K562 (cell line): ENCODE data around the gene CARMIL1. TPM values are rescaled to one million over a fixed set of nuclear protein-coding genes. Genes with fewer than 3 reads are reported as not detected.

Experiments
- ATAC-seq: fragments of 200-7000 bp; cut with Tn5 transposase; 3 replicates; pipeline ENCODE4 v1.9.1; 2020; ENCODE audit warnings: moderate library complexity
- BruUV-seq: library from RNA; stranded (reverse); fragments of 400-500 nt; replicated peaks from 2 replicates; lab custom pipeline; 2021; lab: Mats Ljungman, UMichigan
- CTCF ChIA-PET: fragments of 300-600 bp; formaldehyde crosslinking; extraction: SDS; loops from one replicate; lab custom pipeline; 2021; ENCODE audit warnings: low intra/inter-chr PET ratio; lab: Yijun Ruan, JAX
- POLR2A ChIA-PET: fragments of 300-600, 350-650 bp; sonication (Branson Sonifier 250); formaldehyde crosslinking; extraction: SDS; loops from one replicate; lab custom pipeline; 2021; ENCODE audit warnings: antibody characterized with exemption, inconsistent platforms; lab: Yijun Ruan, JAX
- DNase-seq, 4 experiments: peaks; one replicate each; pipeline versions ENCODE4 v3.0.0 to v3.0.0-alpha.2; 2011 to 2018; ENCODE audit warnings: low spot score in 3 of 4, mixed read lengths in 3 of 4; ENCODE audit errors: extremely low read depth in 1 of 4
- FAIRE-seq: peaks from 2 replicates; lab custom pipeline; 2011; peaks lifted over from hg19 to GRCh38; lab: Jason Lieb, UNC
- H2AFZ ChIP-seq: 2 replicates; pipeline ENCODE4 v1.6.0; 2011; ENCODE audit warnings: low read depth, low read length, control low read depth, inconsistent platforms
- H3K27ac ChIP-seq: fragments of 200-600 bp; 3 replicates; pipeline ENCODE4 v1.8.0; 2011; ENCODE audit warnings: low read depth, mild to moderate bottlenecking, control low read depth, inconsistent platforms, low read length, moderate library complexity, mixed read lengths; ENCODE audit errors: extremely low read depth
- H3K27me3 ChIP-seq, 2 experiments: fragments of 300-600 bp in 1 of 2; 2 replicates in 1 of 2; 3 replicates in 1 of 2; pipeline versions ENCODE4 v1.6.0 to v1.8.0; 2011; ENCODE audit warnings: inconsistent platforms in 2 of 2, low read length in 2 of 2, mild to moderate bottlenecking in 1 of 2, mixed read lengths in 1 of 2, moderate library complexity in 1 of 2; ENCODE audit not compliant: control insufficient read depth in 2 of 2, insufficient read depth in 2 of 2
- H3K36me3 ChIP-seq: fragments of 300-600 bp; 3 replicates; pipeline ENCODE4 v1.8.0; 2011; ENCODE audit warnings: mild to moderate bottlenecking, low read length, inconsistent platforms; ENCODE audit not compliant: control insufficient read depth, insufficient read depth
- H3K4me1 ChIP-seq, 2 experiments: fragments of 200-600 bp in 1 of 2; replicated peaks in 1 of 2; 2 replicates in 1 of 2; 3 replicates in 1 of 2; pipeline versions ENCODE4 v1.5.1 to v1.8.0; 2011; ENCODE audit warnings: inconsistent platforms in 2 of 2, low read length in 2 of 2, mild to moderate bottlenecking in 1 of 2, mixed read lengths in 1 of 2, moderate library complexity in 1 of 2; ENCODE audit not compliant: control insufficient read depth in 2 of 2, insufficient read depth in 2 of 2
- H3K4me2 ChIP-seq: 2 replicates; pipeline ENCODE4 v1.6.1; 2011; ENCODE audit warnings: low read length, control low read depth, inconsistent platforms, mixed read lengths; ENCODE audit not compliant: insufficient read depth
- H3K4me3 ChIP-seq: fragments of 200-600 bp; sonication (generic), shearing (Covaris generic); 2 replicates; pipeline ENCODE4 v1.5.1; 2016; ENCODE audit warnings: control low read depth, inconsistent platforms
- H3K79me2 ChIP-seq: fragments of 200-600 bp; 3 replicates; pipeline ENCODE4 v1.8.0; 2011; ENCODE audit warnings: low read length, inconsistent platforms; ENCODE audit not compliant: control insufficient read depth, insufficient read depth
- H3K9ac ChIP-seq, 2 experiments: 2 replicates each; pipeline versions ENCODE4 v1.6.0 to v1.6.1; 2011; ENCODE audit warnings: low read depth in 2 of 2, low read length in 2 of 2, control low read depth in 1 of 2, inconsistent platforms in 1 of 2, mild to moderate bottlenecking in 1 of 2, mixed read lengths in 1 of 2; ENCODE audit not compliant: insufficient read depth in 1 of 2
- H3K9me1 ChIP-seq: one replicate; pipeline ENCODE4 v1.6.0; 2011; ENCODE audit warnings: inconsistent platforms, mild to moderate bottlenecking, low read length, moderate library complexity; ENCODE audit not compliant: control insufficient read depth, insufficient read depth
- H3K9me3 ChIP-seq: replicated peaks from 2 replicates; pipeline ENCODE4 v1.5.1; 2011; ENCODE audit warnings: low read depth, low read length, inconsistent platforms; ENCODE audit not compliant: control insufficient read depth, insufficient read depth
- H4K20me1 ChIP-seq: replicated peaks from 2 replicates; pipeline ENCODE4 v1.6.1; 2011; ENCODE audit warnings: low read length, inconsistent platforms, mixed read lengths; ENCODE audit not compliant: control insufficient read depth, insufficient read depth
- ARID4B ChIP-seq: sonication (generic); formaldehyde crosslinking; IDR thresholded peaks from 2 replicates; pipeline ENCODE4 v1.8.0; 2022; ENCODE audit warnings: mild to moderate bottlenecking, missing genetic modification reagents
- BRF2 ChIP-seq: IDR thresholded peaks from 3 replicates; pipeline ENCODE4 v1.6.1; 2011; ENCODE audit warnings: borderline replicate concordance, mild to moderate bottlenecking; ENCODE audit not compliant: insufficient read length, insufficient read depth
- GTF2E2 ChIP-seq: fragments of 200-800 bp; sonication (Bioruptor generic); IDR thresholded peaks from 2 replicates; pipeline ENCODE4 v1.6.1; 2016; ENCODE audit warnings: missing genetic modification characterization, missing compliant biosample characterization
- KLF13 ChIP-seq: fragments of 450-650 bp; IDR thresholded peaks from 2 replicates; pipeline ENCODE4 v1.6.1; 2016; ENCODE audit warnings: missing genetic modification characterization, low read depth, mild to moderate bottlenecking, missing compliant biosample characterization, moderate library complexity, borderline replicate concordance
- MCM7 ChIP-seq, 2 experiments: fragments of 450-650 bp; IDR thresholded peaks; 2 replicates each; pipeline ENCODE4 v1.6.1; 2016 to 2018
- MEF2D ChIP-seq: conservative IDR thresholded peaks from 2 replicates; pipeline ENCODE4 v1.6.1; 2016; ENCODE audit warnings: low read depth, missing genetic modification characterization, missing compliant biosample characterization
- MYNN ChIP-seq, 2 experiments: sonication (generic); formaldehyde crosslinking in 1 of 2; IDR thresholded peaks; 2 replicates each; pipeline versions ENCODE4 v1.5.0 to v1.6.1; 2016 to 2020; ENCODE audit warnings: antibody characterized with exemption in 1 of 2, missing genetic modification reagents in 1 of 2
- PHB ChIP-seq: fragments of 250-450 bp; sonication (Bioruptor Pico); IDR thresholded peaks from 2 replicates; pipeline ENCODE4 v1.5.0; 2021
- POLR2H ChIP-seq: IDR thresholded peaks from 2 replicates; pipeline ENCODE4 v1.6.1; 2016; ENCODE audit warnings: missing genetic modification characterization, low read depth, mild to moderate bottlenecking, control low read depth, missing compliant biosample characterization, moderate library complexity
- RCOR1 ChIP-seq, 2 experiments: IDR thresholded peaks; 2 replicates each; pipeline ENCODE4 v1.6.1; 2012; ENCODE audit warnings: low read depth in 2 of 2, low read length in 2 of 2, borderline replicate concordance in 1 of 2, improper control_type of control experiment in 1 of 2
- SIX5 ChIP-seq, 2 experiments: IDR thresholded peaks; 2 replicates each; pipeline ENCODE4 v1.6.1; 2011; ENCODE audit warnings: low read length in 2 of 2, borderline replicate concordance in 1 of 2, low read depth in 1 of 2, mild to moderate bottlenecking in 1 of 2, moderate library complexity in 1 of 2; ENCODE audit not compliant: insufficient read depth in 1 of 2
- SREBF1 ChIP-seq: fragments of 150-350 bp; IDR thresholded peaks from 2 replicates; pipeline ENCODE4 v1.6.1; 2014; ENCODE audit warnings: antibody characterized with exemption, low read depth, low read length, borderline replicate concordance
- WGBS: fragments of 100-300 bp; shearing (Covaris generic); methylation state at CpG from one replicate; pipeline ENCODE4 v1.1.6; 2016; ENCODE audit warnings: low coverage, mixed read lengths; ENCODE audit not compliant: insufficient coverage; ENCODE audit errors: missing lambda C conversion rate; 5-methylcytosine and 5-hydroxymethylcytosine counted together
- in situ Hi-C: fragments of 300-500 bp; cut with MboI; formaldehyde crosslinking; loops from 4 replicates; pipeline ENCODE4 v1.15.0; 2018; ENCODE audit warnings: inconsistent platforms, mixed read lengths
- intact Hi-C: fragments of 100-400 bp; cut with micrococcal nuclease; formaldehyde crosslinking; loops from 2 replicates; pipeline ENCODE4 v1.14.2; 2022
- polyA plus RNA-seq, 8 experiments: library from polyadenylated mRNA; depleted of rRNA in 4 of 8; stranded (reverse) in 5 of 8; unstranded in 3 of 8; fragments of >200 nt; fragmentation: Nextera tagmentation in 2 of 8; fragmentation: Illumina TruSeq in 1 of 8; extraction: Ambion mirVana in 2 of 8; extraction: Trizol in 1 of 8; gene quantifications; 2 replicates each; pipeline versions ENCODE4 v1.2.1 to v1.2.3, GENCODE V29; 2011 to 2014; ENCODE audit warnings: inconsistent platforms in 1 of 8, missing spikeins in 1 of 8
- total RNA-seq, 7 experiments: library from RNA; depleted of rRNA in 6 of 7; stranded (reverse); fragments of >200 nt in 6 of 7; fragmentation: Illumina TruSeq in 2 of 7; extraction: Trizol in 2 of 7; gene quantifications; 2 replicates each; pipeline versions ENCODE4 v1.2.1 to v1.2.3, GENCODE V29; 2011 to 2021; ENCODE audit warnings: low replicate concordance in 1 of 7

Gene CARMIL1
- total and polyA plus RNA-seq, 9 of the 15 experiments (the other 6 are each of a cell fraction or from before 2014, with no cell fraction given) = 0.04 to 0.32 (median 0.10) TPM; not detected in 1

GRCh38 chr6:25326960-25327359 lies 47.8 kb downstream of the CARMIL1 start:
- ChIA-PET POLR2A (no interaction called here), CTCF (no interaction called here)
- in situ Hi-C loops (no loop called here), intact Hi-C loops (no loop called here)
- no peaks in the 10 kb centered on the region for H4K20me1 ChIP-seq
- H2AFZ ChIP-seq = no peak overlapping the region
- ATAC-seq = no peak
- TF ChIP-seq SIX5 (IDR thresholded peaks at IDR 0.05; ENCODE audit: borderline replicate concordance in 1 of 2, insufficient read depth in 1 of 2, low read depth in 1 of 2, low read length in 2 of 2) (no peak), MCM7 (IDR thresholded peaks at IDR 0.05) (no peak), ARID4B (CRISPR knock-in tag) (no peak), PHB (CRISPR knock-in tag) (no peak), POLR2H (no peak), BRF2 (no peak), RCOR1 (IDR thresholded peaks at IDR 0.05; ENCODE audit: borderline replicate concordance in 1 of 2, low read depth in 2 of 2, low read length in 2 of 2) (no peak), KLF13 (tag) (no peak), MYNN (IDR thresholded peaks at IDR 0.05) (no peak), MYNN (CRISPR knock-in tag; IDR thresholded peaks at IDR 0.05) (no peak), GTF2E2 (tag) (no peak), MEF2D (tag) (no peak), SREBF1 (no peak)
- no peaks in the 10 kb centered on the region for H3K36me3 ChIP-seq
- no TSS peak for BruUV-seq
- H3K27ac ChIP-seq = no peak overlapping the region
- no peak overlapping the region for H3K4me2 ChIP-seq
- H3K4me3 ChIP-seq = no peak overlapping the region
- H3K4me1 ChIP-seq = no peaks in the 10 kb centered on the region
- FAIRE-seq = no peak
- H3K9me1 ChIP-seq = no peaks in the 10 kb centered on the region
- H3K9me3 ChIP-seq = no peaks in the 10 kb centered on the region; the same call in 1 of the 2 replicates
- no peaks in the 10 kb centered on the region for H3K27me3 ChIP-seq
- no peak for DNase-seq
- WGBS = 0% methylated on average over 4 of the region's 4 CpGs
- no peak overlapping the region for H3K9ac ChIP-seq
- no peaks in the 10 kb centered on the region for H3K79me2 ChIP-seq
